GM10248 (cell line): ENCODE results near the gene TSPAN31.

ENCODE experiments used
- CTCF ChIA-PET: fragments of 300-600 bp; sonication (Branson Sonifier 250); formaldehyde crosslinking; extraction: SDS; loops from one replicate; lab custom pipeline; 2021; ENCODE audit warnings: antibody characterized with exemption; lab: Yijun Ruan, JAX
- POLR2A ChIA-PET: fragments of 350-650 bp; sonication (Branson Sonifier 250); formaldehyde crosslinking; extraction: SDS; loops from one replicate; lab custom pipeline; 2020; ENCODE audit warnings: antibody characterized with exemption; lab: Yijun Ruan, JAX
- DNase-seq: peaks from one replicate; pipeline ENCODE4 v3.0.0; 2012; ENCODE audit errors: extremely low spot score
- CTCF ChIP-seq: IDR thresholded peaks from 2 replicates; pipeline ENCODE4 v1.5.1; 2012; ENCODE audit warnings: mild to moderate bottlenecking, low read depth; ENCODE audit errors: extremely low read depth, missing control alignments, control extremely low read depth

TSPAN31 gene

GRCh38 chr12:57744194-57744776 is 554 bp upstream of the TSPAN31 start:
- peak; percentile 73 for DNase-seq
- ChIA-PET CTCF (interaction anchor here (1.1 to 3.2 kb wide), 6 partner anchors 9 to 160 kb away, joined by 3 to 14 read pairs (median 6); partner anchors contain the start of gene B4GALNT1), POLR2A (interaction anchor here (0.6 to 1.2 kb wide), 4 partner anchors 26 to 516 kb away, joined by 3 to 5 read pairs (median 4); partner anchors contain the start of genes EEF1AKMT3 and METTL1)
- TF ChIP-seq CTCF, result no peak

GRCh38 chr12:57745485-57745881 is 644 bp downstream of the TSPAN31 start:
- no peak for TF ChIP-seq CTCF
- CTCF ChIA-PET, result interaction anchor here (1.3 to 3.2 kb wide), 4 partner anchors 9 to 162 kb away, joined by 3 to 14 read pairs (median 8); no protein-coding TSS in a partner anchor
- DNase-seq, result no peak
- POLR2A ChIA-PET, result interaction anchor here (0.6 to 1.2 kb wide), 2 partner anchors 27 to 226 kb away, joined by 3 to 4 read pairs; partner anchors contain the start of genes EEF1AKMT3 and METTL1

- no peak for TF ChIP-seq CTCF
- DNase-seq, result no peak
- POLR2A ChIA-PET, result no interaction called here
- CTCF ChIA-PET, result interaction anchor here (2.2 to 3.2 kb wide), 2 partner anchors 10 to 13 kb away, joined by 8 to 14 read pairs; no protein-coding TSS in a partner anchor
Measured at GRCh38 chr12:57746025-57746424, 1.2 kb downstream of the TSPAN31 start.

GRCh38 chr12:57749061-57749460 is 4.2 kb downstream of the TSPAN31 start:
- TF ChIP-seq CTCF, result no peak
- ChIA-PET CTCF (interaction anchor here (2.4 kb wide), 1 partner anchor 7 kb away, joined by 10 read pairs; no protein-coding TSS in a partner anchor), POLR2A (interaction anchor here (1.0 kb wide), 1 partner anchor 192 kb away, joined by 4 read pairs; the partner anchor contains the start of gene ATP23)
- DNase-seq, result no peak

- no peak for DNase-seq
- TF ChIP-seq CTCF, result no peak
- ChIA-PET POLR2A (no interaction called here), CTCF (interaction anchor here (0.8 to 1.7 kb wide), 3 partner anchors 10 to 292 kb away, joined by 3 to 9 read pairs (median 4); partner anchors contain the start of gene OS9)
Measured at GRCh38 chr12:57750561-57751431, 6.0 kb downstream of the TSPAN31 start.

- no peak for TF ChIP-seq CTCF
- ChIA-PET POLR2A (no interaction called here), CTCF (interaction anchor here (1.0 to 1.7 kb wide), 3 partner anchors 10 to 292 kb away, joined by 3 to 9 read pairs (median 3); partner anchors contain the start of gene GLI1)
- DNase-seq, result no peak
Measured at GRCh38 chr12:57751432-57751787, 6.6 kb downstream of the TSPAN31 start.
